Fibroblast of skin of left quadriceps (primary cell): Measurements from ENCODE around the gene PRPF6.

Source experiments
- DNase-seq, 2 experiments: peaks; one replicate each; pipeline ENCODE4 v3.0.0-alpha.2; 2013; ENCODE audit warnings: low read depth in 2 of 2

Gene PRPF6

GRCh38 chr20:64049060-64049877 is 68.3 kb downstream of the PRPF6 start, which contains the start of gene SOX18:
TSS of gene SOX18 (minus strand) at chr20:64049639. CDS start at chr20:64049516, 123 bp downstream.
- no peak for DNase-seq

- DNase-seq, result no peak
These were observed 68.9 kb downstream of the PRPF6 start for GRCh38 chr20:64049878-64050260.

DNA sequence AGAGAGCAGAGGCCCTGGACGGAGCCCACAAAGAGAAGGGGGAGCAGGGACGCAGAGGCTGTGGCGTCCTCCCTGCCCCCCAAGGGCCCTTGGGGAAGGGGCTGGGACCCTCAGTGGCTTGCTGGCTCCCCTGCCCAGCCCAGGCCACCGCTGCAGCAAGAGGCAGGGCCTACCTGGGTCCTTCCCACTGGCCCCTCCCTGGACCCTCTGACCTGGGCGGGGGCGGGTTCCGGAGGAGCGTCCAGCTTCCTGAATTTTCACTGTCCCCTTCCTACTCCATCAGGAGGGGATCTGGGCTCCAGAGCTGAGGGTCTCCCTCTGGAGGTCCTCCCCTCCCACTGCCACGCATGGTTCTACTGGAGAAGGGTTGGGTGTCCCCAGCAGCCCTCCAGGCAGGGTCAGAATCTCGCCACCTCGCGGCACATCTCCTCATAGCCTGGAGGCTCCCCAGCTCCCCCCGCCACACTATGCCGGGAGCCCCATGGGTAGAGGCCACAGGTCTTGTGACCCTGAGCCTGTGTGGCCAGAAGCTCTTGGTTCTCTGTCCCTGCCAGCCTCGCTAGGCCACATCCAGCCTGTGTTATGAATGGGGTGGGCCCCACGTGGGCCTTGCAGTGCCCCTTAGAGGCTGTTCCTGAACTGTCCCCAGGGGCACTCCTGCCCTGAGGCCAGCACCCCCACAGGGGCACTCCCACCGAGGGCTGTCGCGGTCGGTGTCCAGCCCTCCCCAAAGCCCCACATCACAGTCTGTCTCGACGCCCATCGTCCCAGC is 69.5 kb downstream of the PRPF6 start:
- DNase-seq, result no peak

DNA sequence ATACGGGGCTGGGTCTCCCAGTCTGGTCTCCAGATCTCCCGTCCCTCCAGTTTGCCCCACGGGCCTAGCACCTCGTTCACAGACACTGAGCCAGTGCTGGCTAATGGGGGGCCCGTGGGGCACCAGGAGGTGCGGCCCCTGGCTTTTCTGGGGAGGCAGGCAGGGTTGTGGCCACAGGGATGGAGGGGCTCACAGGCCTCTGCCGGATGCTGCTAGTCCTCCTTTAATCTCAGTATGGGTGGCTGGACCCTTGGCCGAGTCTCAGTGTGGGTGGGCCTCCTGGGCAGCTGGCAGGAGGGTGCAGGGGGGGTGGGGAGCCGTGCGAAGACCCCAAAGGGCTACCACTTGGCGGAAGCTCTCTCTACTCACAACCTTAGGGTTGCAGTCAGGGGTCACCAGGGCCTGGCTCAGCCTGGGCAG is 70.1 kb downstream of the PRPF6 start:
- DNase-seq, result no peak

- no peak for DNase-seq
These were observed 70.8 kb downstream of the PRPF6 start for GRCh38 chr20:64051561-64052325.

DNA sequence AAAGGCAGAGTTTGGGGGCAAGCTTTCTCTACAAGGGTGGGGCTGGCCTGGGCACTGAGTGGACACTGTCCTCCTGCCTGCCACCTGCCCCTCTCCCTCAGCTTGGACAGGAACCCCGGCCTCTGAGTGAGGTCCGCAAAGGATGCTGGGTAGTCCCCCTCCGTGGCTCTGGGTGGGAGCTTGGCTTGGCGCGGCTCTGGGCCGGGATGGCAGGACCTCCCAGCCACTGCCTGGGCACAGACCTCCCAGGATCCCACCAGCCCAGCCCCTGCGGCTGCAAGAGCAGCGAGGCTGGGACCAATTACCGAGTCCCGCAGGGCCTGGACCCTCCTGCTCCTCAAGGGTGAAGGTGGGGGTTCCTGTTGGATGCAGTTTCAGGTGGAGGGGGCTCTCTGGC is 71.4 kb downstream of the PRPF6 start:
- DNase-seq, result no peak

GRCh38 chr20:64052987-64053840 is 72.3 kb downstream of the PRPF6 start:
- DNase-seq, result no peak

DNA sequence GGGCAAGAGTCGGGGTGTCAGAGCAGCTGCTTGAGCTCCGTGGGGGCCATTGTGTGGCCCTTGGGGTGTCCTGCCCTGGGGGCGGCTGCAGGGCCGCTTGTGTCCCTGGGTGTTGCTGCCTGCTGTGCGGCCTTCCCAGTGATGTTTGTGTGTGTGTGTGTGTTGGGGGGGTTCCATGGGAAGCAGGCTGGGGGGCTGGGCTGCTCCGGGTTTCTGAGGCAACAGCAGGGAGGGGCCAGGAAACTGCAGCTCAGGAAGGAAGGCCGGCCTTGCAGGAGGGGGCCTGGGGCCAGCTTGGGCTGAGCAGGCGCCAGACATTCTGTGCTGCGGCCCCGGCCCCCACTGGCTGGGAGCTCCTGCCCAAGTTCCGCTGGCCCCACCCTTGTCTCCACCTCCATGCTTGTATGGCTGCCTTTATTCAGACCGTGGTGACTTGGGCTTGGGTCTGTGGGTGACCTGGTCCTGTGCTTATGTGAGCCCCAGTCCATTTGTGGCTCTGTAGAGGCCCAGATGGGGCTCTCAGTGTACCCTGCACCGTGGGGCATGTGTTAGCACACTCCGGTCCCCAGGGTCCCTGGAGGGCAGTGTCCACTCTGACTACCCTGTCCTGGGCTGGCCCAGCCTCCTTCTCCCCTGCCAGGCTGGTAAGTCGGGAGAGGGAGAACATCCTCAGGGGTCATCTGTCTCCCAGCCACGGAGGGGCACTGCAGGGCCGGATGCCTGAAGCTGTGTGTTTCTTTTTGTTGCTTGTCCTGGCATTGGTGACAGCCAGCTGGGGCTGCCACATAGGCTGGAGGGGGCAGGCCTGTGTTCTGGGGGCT is 73.1 kb downstream of the PRPF6 start:
- DNase-seq, result no peak

DNA sequence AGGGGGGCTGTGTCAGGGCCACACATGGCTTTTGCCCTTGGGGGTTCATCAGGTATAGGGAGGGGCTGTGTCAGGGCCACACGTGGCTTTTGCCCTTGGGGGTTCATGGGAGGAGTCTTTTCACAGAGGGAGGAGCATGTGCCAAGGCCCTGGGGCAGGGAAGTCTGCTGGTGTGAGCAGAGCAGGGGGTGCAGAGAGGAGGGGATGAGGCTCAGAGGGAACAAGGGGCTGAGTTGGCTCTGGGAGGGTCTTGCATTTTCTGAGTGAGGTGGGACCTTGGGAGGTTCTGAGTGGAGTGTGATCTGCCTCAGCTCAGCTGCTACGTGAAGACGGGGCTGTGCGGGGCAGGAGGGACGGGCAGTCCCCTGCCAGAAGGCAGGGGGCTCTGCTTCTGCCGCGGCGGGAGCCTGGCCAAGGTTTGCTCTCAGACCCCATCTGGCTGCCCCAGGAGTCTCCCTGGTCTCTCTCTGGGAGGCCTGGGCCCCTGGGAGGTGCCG is 74.5 kb downstream of the PRPF6 start:
- no peak for DNase-seq

DNA sequence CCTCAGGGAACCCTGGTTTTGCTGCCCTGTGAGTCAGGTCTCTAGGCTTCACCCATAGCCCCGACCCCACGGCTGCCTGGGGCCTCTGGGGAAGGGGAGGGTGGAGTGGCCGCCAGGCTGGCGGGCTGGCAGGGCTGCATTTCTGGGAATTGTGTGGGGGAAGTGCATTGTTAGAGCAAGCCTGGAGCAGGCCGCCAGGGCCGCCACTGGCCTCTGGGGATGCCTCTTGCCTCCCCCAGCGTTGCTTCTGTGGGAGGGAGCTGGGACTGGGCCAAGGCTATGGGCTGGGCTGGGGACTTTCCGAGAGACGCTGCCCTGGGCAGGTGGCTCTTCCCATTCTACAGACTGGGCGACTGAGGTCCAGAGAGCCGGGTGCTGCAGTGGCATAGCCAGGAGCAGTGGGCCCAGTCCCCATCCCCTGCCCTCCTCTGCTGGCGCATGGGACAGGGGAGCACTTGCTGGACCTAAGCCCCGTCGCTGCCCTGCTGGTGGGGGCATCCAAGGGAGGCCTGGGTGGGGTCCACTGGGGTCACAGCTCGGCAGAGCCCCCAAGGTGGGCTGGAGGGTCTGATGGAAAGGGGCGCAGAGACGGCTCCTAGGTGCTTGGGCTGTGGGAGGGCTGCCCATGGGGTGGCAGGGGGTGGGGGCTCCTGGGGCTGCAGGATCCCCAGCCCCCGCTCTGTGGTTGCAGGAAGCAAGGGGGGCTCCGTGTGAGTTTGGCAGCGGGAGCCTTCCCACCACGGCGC is 75.1 kb downstream of the PRPF6 start:
- no peak for DNase-seq

- no peak for DNase-seq
These were observed 75.6 kb downstream of the PRPF6 start for GRCh38 chr20:64056639-64056888.

DNA sequence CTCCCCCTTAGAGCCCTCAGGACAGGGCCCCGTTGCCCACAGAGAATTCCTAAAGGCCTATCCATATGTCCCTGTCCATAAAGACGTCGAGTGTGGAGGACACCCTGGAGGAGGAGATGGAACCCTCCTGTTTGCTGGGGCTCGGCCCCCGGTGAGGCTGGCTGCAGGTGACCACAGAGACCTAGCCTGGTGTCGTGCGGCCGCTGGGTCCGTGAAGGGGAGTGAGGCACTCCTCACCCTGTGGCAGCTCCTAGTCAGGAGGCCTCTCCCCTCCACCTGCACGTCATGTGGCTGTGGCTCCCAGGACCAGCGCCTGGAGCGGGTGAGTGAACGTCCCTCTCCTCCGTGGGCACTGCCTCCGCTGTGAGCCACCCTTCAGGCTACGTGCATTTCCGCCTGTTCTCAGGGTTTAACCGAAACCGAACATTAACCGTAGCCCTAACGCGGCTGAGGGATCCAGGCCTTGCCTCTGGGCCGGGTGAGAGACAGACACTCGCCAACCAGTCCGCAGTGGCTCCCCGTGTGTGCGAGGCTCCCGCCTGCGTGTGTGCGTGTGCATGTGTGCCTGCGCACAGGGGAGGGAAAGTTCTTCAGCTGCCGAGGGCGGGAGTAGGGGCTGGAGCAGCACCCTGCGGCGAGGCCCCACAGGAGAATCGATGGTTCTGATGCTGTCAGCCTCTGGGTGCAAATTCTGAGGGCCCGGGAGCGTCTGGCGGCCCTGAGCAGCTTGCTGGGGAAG is 76.1 kb downstream of the PRPF6 start:
- DNase-seq, result no peak

DNA sequence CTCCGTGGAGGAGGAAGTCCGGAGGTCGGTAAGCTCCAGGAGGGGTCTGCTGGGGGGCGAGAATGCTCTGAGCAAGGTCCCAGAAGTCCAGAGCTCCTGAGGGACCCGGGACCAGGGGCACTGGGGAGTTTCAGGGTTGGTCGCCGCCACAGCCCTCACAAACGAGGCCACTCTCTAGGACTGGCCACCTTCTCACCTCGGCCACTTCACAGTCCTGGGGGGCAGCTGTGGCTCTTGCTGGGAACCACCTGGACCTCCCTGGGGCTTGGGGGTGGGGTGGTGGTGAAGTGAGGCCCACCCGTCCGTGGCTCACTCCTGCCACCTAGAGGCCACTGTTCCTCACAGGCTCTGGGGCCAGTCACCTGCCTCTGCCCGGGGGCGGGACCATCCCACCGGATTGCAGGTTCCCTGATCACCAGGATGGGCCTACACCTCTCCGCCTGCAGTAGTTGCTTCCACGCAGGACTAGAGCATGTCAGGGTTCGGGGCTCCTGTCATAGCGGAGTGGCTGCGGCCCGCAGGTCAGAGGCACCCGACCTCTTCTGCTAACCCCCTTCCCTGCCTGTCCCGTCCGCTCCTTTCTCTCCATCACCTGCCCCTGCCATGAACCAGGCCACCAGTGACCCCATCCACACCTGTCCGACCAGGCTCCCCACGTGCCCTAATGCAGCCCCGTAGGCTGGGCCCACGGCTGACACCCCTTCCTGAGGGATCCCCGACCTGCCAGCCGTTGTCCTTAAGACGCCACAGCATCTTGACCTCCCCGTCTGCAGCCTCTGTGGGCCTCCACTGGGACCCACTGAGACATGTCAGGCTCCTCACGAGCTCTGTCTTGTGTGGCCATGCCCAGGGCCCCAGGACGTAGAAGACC is 76.9 kb downstream of the PRPF6 start:
- DNase-seq, result no peak

DNA sequence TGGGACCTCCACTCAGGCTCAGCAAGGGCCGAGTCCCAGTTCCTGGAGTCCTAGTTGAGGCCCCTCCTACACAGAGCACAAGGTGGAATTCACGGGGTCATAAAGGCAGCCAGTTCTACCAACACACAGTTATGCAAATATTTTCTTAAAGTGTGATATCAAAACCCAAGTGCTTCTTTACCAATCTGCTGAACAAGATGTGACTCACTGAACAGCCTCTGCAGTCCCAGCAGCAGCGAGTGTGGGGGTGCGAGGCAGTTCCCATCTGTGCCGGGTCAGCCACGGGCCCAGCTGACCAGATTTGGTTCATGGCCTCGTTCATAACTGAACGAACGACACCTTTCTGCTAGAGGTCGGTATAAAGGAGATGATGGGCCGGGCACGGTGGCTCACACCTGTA is 77.6 kb downstream of the PRPF6 start:
- DNase-seq, result no peak

- no peak for DNase-seq
These were observed 81.3 kb downstream of the PRPF6 start for GRCh38 chr20:64062276-64062595.

- peak; percentile 89 for DNase-seq
These were observed 81.9 kb downstream of the PRPF6 start, which contains the start of gene TCEA2 for GRCh38 chr20:64062596-64063388. TSS of gene TCEA2 (plus strand) at chr20:64063198. CDS start at chr20:64063313, 115 bp downstream.

- DNase-seq, result no peak
These were observed 82.6 kb downstream of the PRPF6 start for GRCh38 chr20:64063389-64064144.
